Measurements from ENCODE around the gene MT2A.

DNA sequence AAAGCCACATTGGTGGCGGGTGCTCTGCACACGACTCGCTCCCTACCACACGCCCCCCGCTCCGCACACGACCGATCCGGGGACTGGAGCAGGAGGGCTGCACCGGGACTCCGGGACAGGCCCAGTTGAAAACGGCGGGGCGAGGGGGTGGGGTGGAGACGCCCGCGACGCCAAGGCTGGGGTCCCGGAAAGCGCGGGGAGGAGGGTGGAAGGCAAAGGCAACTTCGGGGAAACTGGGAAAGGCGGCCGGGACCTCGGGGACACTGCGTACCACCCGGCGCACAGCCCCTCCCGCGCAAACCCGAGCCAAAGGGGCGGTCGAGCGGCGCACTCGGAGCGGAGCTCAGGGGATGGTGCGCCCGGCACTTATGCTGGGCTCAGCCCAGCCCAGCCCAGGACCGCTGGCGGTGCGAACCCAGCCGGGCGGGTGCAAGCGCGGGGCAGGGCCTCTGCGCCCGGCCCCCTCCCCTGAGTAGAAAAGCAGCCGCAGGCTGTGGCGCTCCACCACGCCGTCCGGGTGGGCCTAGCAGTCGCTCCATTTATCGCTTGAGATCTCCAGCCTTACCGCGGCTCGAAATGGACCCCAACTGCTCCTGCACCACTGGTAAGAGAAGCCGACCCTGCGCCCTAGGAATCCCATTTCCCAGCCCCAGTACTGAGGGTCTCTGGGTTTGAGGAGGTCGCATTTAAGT, 23.9 kb downstream of the MT2A start, which contains the start of gene MT1M:
- TF ChIP-seq, protein P1, sequence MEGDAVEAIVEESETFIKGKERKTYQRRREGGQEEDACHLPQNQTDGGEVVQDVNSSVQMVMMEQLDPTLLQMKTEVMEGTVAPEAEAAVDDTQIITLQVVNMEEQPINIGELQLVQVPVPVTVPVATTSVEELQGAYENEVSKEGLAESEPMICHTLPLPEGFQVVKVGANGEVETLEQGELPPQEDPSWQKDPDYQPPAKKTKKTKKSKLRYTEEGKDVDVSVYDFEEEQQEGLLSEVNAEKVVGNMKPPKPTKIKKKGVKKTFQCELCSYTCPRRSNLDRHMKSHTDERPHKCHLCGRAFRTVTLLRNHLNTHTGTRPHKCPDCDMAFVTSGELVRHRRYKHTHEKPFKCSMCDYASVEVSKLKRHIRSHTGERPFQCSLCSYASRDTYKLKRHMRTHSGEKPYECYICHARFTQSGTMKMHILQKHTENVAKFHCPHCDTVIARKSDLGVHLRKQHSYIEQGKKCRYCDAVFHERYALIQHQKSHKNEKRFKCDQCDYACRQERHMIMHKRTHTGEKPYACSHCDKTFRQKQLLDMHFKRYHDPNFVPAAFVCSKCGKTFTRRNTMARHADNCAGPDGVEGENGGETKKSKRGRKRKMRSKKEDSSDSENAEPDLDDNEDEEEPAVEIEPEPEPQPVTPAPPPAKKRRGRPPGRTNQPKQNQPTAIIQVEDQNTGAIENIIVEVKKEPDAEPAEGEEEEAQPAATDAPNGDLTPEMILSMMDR (IDR thresholded peaks at IDR 0.05): no peak
- TF ChIP-seq POLR2A (IDR thresholded peaks at IDR 0.05): peak in 1 of 2 donors; percentile 76
